Endothelial cell (in vitro differentiated cells): Measurements from ENCODE around the gene CADM2. TPM values are rescaled to one million over a fixed set of nuclear protein-coding genes. Genes with fewer than 3 reads are reported as not detected.

Source experiments
- DNase-seq: peaks from one replicate; pipeline ENCODE4 v3.0.0; 2021; ENCODE audit warnings: low spot score
- H3K27ac Mint-ChIP-seq: one replicate; pipeline ENCODE4 v1.8.0; 2021; ENCODE audit warnings: mixed read lengths, inconsistent platforms; ENCODE audit not compliant: unreplicated experiment
- H3K27me3 Mint-ChIP-seq: one replicate; pipeline ENCODE4 v1.8.0; 2021; ENCODE audit warnings: mild to moderate bottlenecking, moderate library complexity, mixed read lengths, inconsistent platforms; ENCODE audit not compliant: unreplicated experiment
- H3K36me3 Mint-ChIP-seq: one replicate; pipeline ENCODE4 v1.8.0; 2021; ENCODE audit warnings: mild to moderate bottlenecking, low read depth, mixed read lengths, inconsistent platforms; ENCODE audit not compliant: unreplicated experiment
- H3K4me1 Mint-ChIP-seq: one replicate; pipeline ENCODE4 v1.8.0; 2021; ENCODE audit warnings: mild to moderate bottlenecking, mixed read lengths, inconsistent platforms; ENCODE audit not compliant: unreplicated experiment
- H3K4me3 Mint-ChIP-seq: one replicate; pipeline ENCODE4 v1.8.0; 2021; ENCODE audit warnings: mild to moderate bottlenecking, mixed read lengths, inconsistent platforms; ENCODE audit not compliant: unreplicated experiment
- H3K9me3 Mint-ChIP-seq: one replicate; pipeline ENCODE4 v1.8.0; 2021; ENCODE audit warnings: mixed read lengths, inconsistent platforms; ENCODE audit not compliant: unreplicated experiment
- CTCF ChIP-seq: fragments of 200-600 bp; sonication (generic); IDR thresholded peaks from one replicate; pipeline ENCODE4 v1.5.0; 2021; ENCODE audit warnings: antibody characterized with exemption; ENCODE audit not compliant: unreplicated experiment
- total RNA-seq: library from RNA; stranded (reverse); fragmentation: NEBNext Ultra II Directional; extraction: Animal tissue kit (Norgen Biotek cat#: 25700); gene quantifications from one replicate; pipeline ENCODE4 v1.2.1, GENCODE V29; 2021; ENCODE audit not compliant: unreplicated experiment

CADM2 gene
- total RNA-seq, 1 donor from 2014 or later, result 0.97 TPM

GRCh38 chr3:85360742-85361387 is 402.1 kb downstream of the CADM2 start:
- Mint-ChIP-seq H3K27me3 (no peaks in the 10 kb centered on the region), H3K36me3 (no peaks in the 10 kb centered on the region), H3K4me3 (no peak overlapping the region), H3K9me3 (no peaks in the 10 kb centered on the region), H3K4me1 (no peaks in the 10 kb centered on the region), H3K27ac (no peak overlapping the region)
- peak; percentile 63 for DNase-seq
- no peak for TF ChIP-seq CTCF

- no peaks in the 10 kb centered on the region for H3K27me3 Mint-ChIP-seq
- H3K4me1 Mint-ChIP-seq, result no peaks in the 10 kb centered on the region
- no peak overlapping the region for H3K27ac Mint-ChIP-seq
- DNase-seq, result no peak
- H3K9me3 Mint-ChIP-seq, result no peaks in the 10 kb centered on the region
- H3K4me3 Mint-ChIP-seq, result no peak overlapping the region
- no peaks in the 10 kb centered on the region for H3K36me3 Mint-ChIP-seq
- no peak for TF ChIP-seq CTCF
Measured at GRCh38 chr3:85364296-85364909, 405.6 kb downstream of the CADM2 start.

GRCh38 chr3:85370341-85370740 is 411.6 kb downstream of the CADM2 start:
- no peak overlapping the region for H3K27ac Mint-ChIP-seq
- H3K36me3 Mint-ChIP-seq, result no peaks in the 10 kb centered on the region
- DNase-seq, result no peak
- no peaks in the 10 kb centered on the region for H3K9me3 Mint-ChIP-seq
- no peaks in the 10 kb centered on the region for H3K4me1 Mint-ChIP-seq
- no peak for TF ChIP-seq CTCF
- H3K4me3 Mint-ChIP-seq, result no peak overlapping the region
- H3K27me3 Mint-ChIP-seq, result no peaks in the 10 kb centered on the region

- no peak for TF ChIP-seq CTCF
- Mint-ChIP-seq H3K9me3 (no peaks in the 10 kb centered on the region), H3K27me3 (no peaks in the 10 kb centered on the region), H3K27ac (no peak overlapping the region), H3K4me3 (no peak overlapping the region), H3K4me1 (no peaks in the 10 kb centered on the region), H3K36me3 (no peaks in the 10 kb centered on the region)
- no peak for DNase-seq
Measured at GRCh38 chr3:85376131-85376530, 417.3 kb downstream of the CADM2 start.

GRCh38 chr3:85377115-85377514 is 418.3 kb downstream of the CADM2 start:
- TF ChIP-seq CTCF, result no peak
- no peaks in the 10 kb centered on the region for H3K9me3 Mint-ChIP-seq
- H3K27ac Mint-ChIP-seq, result no peak overlapping the region
- no peaks in the 10 kb centered on the region for H3K4me1 Mint-ChIP-seq
- H3K36me3 Mint-ChIP-seq, result no peaks in the 10 kb centered on the region
- no peak overlapping the region for H3K4me3 Mint-ChIP-seq
- DNase-seq, result no peak
- H3K27me3 Mint-ChIP-seq, result no peaks in the 10 kb centered on the region
